Stimulated activated CD8-positive, alpha-beta memory T cell treated with anti-CD3 and anti-CD28 coated beads, Interleukin-2, amount 100 ng/mL, for 1 hour (primary cell): ENCODE measurements around the gene ALPG.
"Not testable (repeated sequence)": the region's sequence is repeated elsewhere in the genome, so short reads cannot be mapped to it uniquely, and the experiment has no call there.

Source experiments
- DNase-seq, 2 donors: peaks; one replicate each; pipeline ENCODE4 v3.0.0-alpha.2; 2020; ENCODE audit warnings: low read depth in 2 of 2

Gene ALPG

DNA sequence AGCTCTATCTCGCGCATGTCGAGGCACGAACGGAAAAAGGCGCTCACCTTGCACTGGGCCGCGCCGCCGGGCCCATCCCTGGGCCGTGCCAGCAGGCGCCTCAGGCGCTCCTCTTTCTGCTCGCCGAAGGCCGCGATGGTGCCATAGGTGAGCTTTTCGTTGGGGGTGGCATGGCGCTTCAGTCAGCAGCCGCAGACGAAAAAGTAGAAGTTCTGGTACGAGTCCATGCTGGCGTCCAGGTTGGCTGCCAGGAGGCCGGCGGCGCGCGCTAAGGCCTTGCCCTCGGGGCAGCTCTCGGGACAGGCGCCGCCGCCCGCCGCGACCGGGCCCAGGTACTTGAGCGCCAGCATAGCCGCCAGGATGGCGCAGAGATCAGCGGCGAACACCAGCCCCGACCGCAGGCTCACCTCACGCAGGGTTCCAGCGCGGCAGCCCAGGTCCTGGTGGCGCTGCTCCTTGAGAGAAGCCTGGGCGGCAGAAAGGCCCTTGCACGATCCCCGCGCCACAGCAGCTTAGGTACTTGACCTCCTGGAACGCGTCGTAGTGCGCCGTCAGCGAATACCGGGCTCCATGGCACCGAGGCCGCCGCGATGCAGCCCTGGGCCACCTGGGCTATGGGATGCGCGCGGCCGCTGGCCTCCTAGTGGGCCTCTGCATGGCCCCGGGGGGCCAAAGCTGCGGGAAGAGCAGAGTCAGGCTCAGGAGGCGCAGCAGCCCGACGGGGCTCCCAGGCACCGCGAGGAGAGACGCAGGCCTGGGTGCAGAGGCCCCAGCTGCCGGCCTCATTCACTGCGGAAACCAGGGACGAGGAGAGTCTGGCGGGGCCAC lies 12.8 kb downstream of the ALPG start:
- no peak for DNase-seq

DNA sequence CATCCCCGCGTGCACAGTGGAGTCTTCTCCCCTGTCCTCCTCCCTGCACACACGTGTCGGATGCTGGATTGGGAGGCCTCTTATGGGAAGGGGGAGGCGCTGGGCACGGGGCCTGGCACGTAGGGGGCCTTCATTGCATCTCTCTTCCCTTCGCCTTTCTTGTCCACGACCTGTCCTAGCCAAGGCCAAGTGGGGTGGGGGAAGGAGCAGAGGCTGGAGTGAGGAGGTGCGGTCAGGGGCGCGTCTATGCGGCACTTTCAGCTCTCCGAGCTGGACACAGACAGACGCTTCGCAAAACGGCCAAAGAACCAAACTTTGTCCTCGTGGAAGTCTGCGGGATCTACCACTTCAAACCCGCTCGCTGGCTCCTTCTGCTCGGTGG lies 13.4 kb downstream of the ALPG start:
- no peak for DNase-seq

DNA sequence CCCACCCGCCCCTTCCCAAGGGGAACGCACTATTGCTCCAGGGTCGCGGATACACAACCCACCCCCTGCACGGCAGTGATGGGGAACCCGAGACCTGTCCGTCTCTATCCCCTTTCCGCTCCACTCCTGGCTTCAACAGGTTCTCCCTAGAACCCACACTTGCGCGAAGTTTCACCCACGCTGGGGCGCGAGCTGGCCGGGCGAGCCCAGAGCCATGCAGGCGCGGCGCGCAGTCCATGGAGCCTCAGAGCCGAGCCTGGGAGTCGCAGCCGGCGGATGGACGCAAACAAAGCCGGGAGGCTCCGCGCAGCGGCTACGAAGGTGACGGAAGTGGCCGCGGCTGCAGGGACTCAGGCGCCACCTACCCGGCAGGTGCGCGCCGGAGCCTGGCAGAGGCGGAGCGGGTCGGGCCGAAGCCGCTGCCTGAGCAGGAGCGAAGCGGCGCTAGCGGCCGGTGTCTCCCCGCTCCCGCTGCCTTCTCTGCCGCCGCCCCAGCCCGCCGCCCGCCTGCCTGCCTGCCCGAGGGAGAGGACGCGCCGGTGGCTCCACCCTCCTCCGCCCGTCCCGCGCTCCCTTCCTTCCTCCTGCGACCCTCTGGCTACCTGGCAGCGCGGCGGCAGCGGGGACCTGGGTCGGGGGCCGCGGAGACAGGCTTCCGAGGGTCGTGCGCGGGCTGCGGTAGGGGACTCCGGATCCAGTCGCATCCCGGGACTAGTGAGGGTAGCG lies 14.0 kb downstream of the ALPG start:
- DNase-seq = no peak

DNA sequence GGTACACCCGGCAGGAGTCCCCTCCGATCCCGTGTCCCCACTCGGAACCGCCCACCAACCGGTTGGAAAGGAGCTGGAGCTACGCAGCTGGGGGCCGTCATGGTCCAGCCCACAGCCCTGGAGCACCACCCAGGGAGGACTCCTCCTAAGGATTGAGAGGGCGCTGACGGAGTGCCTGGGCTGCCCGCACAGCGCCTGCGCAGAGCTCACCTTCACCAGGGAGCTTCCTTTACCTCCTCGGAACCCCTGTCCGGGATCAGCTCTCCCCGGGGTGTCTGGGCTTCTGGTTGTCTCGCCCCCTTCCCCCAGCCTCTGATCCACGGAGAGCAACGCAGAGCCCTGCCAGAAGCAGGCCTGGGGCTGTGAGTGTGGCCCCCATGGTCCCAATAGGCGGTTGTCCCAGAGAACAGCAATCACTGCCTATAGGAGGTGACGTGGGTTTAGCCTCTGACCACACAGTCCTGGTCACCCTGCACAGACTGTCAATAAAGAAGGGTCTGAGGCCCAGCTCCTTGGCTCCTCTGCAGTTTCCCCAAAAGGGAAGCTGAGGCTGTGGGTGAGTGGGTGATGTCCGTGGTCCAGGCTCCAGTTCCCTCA lies 14.6 kb downstream of the ALPG start:
- no peak for DNase-seq

DNA sequence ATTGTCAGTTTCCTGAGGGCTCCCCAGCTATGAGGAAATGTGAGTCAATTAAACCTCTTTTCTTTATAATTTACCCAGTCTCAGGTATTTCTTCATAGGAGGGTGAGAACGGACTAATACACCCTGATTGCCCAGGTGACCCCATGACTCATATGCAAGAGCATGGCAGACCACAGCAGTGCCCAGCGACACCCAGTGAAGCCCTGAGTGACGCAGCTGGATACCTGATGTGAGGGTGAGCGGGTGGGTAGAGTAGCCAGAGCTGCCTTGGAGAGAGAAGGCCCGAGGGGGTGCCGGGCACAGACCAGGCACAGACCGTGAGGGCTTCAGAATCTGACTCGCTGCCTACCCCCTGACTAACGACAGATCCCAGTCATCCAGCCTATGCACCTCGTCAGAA lies 15.4 kb downstream of the ALPG start:
- no peak for DNase-seq

DNA sequence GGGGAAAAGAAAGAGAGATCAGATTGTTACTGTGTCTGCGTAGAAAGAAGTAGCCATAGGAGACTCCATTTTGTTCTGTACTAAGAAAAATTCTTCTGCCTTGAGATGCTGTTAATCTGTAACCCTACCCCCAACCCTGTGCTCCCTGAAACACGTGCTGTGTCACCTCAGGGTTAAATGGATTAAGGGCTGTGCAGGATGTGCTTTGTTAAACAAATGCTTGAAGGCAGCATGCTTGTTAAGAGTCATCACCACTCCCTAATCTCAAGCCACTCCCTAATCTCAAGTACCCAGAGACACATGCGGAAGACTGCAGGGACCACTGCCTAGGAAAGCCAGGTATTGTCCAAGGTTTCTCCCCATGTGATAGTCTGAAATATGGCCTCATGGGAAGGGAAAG lies 16.4 kb downstream of the ALPG start:
- not testable (repeated sequence) for DNase-seq

DNA sequence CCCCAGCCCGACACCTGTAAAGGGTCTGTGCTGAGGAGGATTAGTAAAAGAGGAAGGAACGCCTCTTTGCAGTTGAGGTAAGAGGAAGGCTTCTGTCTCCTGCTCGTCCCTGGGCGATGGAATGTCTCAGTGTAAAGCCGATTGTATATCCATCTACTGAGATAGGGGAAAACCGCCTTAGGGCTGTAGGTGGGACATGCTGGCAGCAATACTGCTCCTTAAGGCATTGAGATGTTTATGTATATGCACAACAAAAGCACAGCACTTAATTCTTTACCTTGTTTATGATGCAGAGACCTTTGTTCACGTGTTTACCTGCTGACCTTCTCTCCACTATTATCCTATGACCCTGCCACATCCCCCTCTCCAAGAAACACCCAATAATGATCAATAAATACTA lies 16.8 kb downstream of the ALPG start:
- not testable (repeated sequence) for DNase-seq

DNA sequence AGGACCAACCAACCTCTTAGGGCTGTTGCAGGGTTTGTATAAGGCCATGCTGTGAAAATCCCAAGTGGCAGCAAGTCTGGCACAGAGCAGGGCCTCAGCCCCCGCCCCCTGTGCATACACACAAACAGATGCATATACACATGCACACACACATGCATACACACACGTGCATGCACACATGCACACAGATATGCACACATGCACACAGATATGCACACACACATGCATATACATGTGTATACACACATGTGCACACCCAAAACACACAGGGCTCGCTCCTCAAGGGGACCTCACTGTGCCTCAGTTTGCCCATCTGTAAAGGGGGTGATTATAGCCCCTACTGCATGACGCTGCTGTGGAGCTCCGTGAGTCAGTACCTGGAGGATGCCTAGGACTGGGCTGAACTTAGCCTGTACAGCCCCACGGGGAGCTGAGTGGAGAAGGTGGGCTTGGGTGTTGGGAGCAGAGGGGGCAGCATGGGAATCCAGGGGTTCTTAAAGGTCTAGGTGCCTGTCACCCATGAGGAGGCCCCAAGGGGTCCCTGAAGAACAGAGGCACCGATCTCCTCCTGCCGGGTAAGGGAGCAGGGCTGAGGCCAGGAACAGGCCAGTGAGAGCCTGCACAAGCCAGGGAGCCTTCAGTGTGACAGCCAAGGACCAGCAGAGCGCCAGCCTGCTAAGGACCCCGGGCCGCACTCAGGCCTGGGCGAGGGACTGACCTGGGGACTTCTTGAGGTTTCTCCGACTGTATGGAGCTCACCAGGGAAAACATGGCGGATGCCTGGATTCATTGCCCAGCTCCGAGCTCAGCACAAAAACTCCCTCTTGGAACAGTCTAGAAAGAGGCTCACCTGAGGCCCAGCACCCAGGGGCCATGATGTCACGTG lies 25.3 kb downstream of the ALPG start:
- DNase-seq = no peak

DNA sequence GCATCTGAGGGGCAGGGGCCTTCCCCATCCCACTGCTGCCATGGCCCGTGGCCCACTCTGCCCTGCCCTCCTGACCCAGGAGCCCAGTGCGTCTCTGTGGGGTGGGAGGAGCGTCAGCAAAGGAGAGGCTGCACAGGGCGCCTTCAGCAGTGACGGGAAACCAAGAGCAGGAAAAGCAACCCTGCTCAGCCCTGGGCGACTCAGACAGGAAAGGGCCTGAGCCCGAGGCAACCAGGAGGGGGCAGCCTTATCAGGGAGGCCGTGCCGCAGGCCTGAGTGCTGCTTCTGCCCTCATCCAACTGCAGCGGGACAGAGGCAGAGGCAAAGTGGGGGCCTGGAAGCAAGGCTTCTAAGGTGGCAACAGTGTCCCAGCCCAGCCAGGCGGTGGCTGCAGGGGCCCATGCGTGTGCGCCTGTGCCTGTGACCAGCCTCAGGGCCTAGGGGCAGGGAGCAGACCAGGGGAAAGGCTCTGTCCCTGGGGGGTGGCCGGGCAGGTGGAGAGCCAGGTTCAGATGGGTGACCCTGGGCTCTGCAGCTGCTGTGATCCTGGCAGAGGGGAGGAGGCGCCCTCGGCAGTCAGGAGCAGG lies 26.0 kb downstream of the ALPG start:
- no peak for DNase-seq

DNA sequence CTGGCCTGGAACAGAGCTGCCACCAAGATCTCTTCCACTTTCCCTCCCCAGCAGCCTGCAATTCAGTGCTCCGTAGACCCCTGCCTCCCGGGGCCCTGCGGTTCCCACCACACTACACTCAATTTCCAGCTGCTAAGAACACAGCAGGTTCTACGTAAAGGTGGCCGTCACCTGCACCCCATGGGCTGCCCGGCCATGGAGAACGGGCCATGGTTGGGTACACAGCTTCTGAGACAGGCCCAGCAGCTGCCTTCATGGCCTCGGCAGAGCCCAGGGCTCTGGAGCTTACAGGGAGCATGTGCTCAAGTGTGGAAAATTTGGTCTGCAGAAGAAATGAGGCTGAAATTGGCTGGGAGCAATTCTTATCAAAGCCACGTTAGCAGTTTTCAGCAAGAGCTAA lies 27.0 kb downstream of the ALPG start:
- not testable (repeated sequence) for DNase-seq

DNA sequence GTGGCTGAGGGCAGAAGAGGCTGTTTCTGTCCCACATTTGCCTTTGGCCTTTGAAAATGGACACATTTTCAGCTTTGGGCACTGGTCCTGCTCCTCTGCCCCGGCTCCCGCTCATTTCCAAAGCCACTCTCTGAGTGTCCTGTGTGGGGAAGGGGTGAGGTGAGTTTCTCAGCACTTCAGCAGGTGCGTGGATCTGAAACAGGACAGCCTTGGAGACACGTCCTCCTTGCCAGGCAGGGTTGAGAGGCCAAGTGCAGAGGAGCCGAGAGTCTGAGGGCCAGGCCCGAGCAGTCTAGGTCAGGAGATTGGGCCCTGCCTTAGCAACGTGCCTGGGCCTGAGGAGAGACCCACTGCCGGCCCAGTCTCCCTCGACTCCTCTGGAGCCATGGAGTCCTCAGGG lies 27.4 kb downstream of the ALPG start:
- DNase-seq = no peak

DNA sequence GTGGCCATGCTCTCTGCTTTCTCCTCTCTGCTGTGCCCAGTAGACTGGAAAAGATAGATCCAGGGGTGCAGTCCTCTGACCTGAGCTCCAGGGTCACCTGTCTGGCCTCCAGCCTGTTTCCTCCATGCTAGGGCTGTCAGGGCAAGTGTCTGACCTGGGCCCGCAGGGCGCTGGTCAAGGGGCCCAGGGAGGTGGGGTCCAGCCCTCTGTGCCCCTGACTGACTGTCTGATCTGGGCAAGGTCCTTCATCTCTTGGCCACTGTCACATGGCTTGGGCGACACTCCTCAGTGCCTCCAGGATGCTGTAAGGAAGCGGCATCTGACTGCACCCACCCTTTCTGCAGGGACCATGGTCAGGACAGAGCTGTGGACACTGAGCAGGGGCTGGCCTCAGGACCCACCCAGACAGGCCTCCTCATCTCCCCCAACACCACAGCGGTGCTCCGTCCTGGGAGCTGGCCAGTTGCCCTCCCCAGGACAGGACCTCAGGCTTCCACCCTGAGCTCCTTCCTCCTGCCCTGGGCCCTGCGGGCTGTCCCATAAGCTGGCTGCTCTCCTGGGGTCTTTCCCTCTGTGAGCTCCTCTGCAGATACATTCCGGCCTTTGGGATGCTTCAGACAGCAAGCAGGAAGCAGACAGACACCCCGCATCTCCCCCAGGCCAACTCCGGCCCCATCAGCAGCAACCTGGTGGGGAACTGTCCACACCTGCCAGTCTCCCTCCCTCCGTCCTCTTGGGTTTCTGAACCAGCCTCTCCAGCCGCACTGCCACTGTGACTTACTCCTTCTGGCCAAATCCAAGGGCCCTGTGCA lies 28.1 kb downstream of the ALPG start:
- no peak for DNase-seq

DNA sequence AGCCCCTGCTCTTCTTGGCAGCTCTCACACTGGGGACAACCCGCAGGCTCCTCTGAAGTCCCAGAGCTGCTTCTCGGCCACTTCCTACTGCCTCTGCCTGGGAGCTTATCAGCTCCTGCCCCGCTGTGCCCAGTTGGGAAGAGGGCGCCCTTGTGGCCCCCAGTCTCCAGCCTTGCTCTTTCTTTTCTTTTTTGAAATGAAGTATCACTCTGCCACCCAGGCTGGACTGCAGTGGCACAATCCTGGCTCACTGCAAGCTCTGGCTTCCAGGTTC lies 28.7 kb downstream of the ALPG start:
- DNase-seq = no peak

DNA sequence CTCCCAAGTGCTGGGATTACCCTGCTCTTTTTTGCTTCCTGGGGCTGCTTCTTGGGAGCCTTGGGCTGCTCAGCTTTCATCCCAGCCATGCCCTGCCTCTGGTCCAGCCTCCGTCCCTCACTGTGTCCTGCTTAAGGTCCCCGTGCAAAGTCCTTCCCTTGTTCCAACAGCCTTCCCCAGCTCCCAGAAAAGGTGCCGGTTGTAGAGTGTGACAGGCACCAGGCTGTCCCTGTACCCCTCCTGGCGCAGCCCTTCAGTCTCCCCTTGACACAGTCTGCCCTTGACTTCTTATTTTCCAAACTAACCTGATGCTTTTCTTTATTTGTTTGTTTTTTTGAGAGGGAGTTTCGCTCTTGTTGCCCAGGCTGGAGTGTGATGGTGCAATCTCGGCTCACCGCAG lies 29.2 kb downstream of the ALPG start:
- no peak for DNase-seq

DNA sequence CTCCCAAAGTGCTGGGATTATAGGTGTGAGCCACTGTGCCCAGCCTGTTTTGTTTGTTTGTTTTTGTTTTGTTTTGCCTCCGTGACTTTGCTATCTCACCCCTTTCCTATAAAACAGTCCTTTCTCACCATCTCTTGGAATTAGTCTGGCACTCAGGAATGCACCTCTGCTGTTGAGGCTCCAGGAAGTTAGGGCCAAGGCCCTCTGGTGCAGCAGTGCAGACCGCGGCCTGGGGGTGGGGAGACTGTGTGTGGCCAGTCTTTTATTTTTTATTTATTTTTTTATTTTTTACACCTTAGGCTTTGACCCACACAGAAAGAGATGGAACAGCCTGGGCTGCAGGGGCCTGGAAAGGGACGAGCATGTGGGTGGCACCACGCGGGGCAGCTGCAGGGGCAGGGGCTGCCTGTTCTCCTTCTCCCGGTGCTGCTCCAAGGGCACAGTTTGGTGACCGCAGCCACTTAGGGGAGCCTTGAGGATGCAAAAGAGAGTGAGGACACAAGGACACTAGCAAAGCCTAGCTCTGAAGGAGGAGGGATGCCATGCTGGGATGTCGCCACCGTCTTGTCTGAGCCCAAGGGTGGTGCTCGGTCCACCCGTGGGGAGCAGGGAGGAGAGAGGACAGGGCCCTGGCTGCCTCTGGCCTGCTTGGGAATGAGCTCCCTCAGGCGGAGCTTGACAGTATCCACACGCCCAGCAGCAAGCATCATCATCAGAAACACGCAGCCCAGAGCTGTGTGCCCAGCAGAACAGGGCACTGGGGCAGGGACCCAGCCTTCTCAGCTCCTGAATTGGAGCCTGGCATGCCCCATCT lies 29.9 kb downstream of the ALPG start:
- DNase-seq = no peak

DNA sequence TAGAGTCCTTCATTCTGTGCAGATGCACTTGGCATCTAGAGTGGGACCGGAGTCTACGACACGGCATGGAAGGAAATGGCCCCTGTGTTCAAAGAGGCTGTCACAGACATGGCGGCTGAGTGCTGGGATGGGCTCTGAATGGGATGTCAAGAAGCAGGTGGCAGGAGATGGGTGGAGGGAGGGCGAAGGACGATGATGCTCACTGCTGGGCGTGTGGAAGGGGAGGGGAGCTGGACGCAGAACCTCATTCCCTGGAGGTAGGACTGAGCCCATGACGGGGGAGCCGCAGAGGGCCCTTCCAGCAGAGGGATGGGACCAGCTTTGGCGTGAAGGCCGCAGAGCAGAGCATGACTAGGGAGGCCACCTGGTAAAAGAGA lies 30.5 kb downstream of the ALPG start:
- no peak for DNase-seq

DNA sequence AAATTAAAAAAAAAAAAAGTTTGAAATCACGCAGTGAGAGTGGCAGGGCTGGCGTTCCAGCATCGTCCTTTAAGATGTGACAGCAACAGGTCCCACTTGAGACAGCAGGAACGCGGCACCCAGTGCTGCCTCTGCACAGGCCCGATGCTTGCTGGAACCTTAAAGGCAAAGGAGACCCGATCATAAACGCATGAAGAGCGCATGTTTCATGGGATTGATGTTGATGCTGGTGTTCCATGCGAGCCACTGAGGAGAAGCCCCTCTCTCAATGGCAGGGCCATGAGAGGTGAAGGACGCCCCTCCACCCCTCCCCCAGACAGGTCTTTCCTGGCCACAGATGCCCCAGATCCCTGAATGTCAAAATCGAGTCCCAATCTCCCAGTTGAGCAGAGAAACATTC lies 31.4 kb downstream of the ALPG start:
- DNase-seq = no peak

DNA sequence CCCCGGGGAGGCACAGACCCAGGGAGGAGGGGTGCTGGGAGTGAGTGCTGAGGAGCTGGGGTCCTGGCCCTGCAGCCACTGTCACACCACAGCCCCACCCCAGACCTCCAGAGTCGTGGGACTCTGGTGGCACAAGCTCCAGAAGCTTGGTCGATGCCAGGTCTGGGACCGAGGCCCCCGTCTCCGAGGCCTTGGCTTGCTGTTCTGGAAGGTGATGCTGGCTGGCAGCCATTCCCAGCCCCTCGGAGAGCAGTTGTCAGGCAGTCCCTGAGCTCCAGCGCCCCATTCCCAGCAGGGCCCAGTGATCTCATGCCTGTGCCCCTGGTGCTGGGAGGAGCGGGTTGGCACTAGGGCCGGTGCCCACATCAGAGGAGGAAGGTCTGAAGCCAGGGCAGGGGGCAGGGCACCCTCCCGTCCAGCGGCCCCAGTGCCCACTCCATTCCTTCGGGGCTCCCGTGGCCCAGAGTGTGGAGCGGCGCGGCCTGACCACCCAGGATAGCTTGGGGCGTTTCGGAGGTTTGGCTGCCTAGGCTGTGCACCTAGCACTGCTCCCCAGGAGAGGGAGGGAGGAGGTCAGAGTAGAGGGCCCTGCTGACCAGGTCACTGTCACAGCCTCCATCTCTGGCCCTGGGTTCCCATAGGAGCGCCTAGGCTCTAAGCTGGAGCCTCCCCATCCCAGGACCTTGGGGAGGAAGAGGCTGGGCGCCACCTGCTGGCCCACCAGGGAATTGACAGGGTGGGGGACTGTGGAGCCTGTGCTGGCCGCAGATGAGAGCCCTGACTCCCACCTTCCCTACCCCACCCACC lies 32.5 kb downstream of the ALPG start:
- peak in 1 of 2 donors; percentile 26 for DNase-seq

DNA sequence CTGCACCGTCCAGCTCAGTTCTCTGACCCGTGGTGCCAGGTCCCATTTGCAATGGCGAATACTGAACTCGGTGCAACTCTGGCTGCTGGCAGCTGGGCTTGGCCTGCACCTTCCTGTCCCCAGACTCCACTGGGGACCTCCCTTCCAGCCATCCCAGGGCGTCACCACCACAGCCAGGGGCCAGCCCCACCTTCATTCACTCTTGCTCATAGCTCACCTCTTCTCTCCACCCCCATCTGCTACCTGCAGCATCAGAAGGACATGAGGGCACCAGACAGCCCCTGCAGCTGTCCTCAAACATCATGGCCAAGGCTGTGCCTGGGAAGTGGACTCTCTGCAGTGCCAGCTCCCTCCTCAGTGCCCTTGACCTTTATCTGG lies 33.1 kb downstream of the ALPG start:
- DNase-seq = no peak
